ENCODE data around the gene RAPGEF1. TPM values are rescaled to one million over a fixed set of nuclear protein-coding genes. Genes with fewer than 3 reads are reported as not detected.

RAPGEF1 gene
- total RNA-seq, 1 donor from 2014 or later: 144 TPM

DNA sequence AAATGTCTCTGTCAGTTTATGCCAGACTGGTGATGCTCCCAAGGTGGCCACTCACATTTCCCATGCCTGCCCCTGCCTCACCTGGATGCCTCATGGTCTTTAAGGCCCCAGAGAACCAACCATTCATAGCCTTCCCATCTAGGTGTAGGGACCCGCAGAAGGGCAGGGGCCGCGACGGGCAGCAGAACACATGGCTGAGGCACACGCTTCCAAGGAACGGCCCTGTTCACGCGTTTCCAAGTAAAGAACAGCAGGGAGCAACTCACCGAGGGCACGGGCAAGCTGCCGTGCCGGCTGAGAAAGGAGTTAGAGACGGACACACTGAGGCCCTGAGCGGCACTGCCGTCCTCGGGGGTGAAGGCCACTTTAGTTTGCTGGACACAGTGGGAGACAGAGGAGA is 121.1 kb downstream of the RAPGEF1 start:
- Histone ChIP-seq H3K27ac (no peak overlapping the region), H3K4me1 (peaks cover 10% of the 10 kb centered on the region)

DNA sequence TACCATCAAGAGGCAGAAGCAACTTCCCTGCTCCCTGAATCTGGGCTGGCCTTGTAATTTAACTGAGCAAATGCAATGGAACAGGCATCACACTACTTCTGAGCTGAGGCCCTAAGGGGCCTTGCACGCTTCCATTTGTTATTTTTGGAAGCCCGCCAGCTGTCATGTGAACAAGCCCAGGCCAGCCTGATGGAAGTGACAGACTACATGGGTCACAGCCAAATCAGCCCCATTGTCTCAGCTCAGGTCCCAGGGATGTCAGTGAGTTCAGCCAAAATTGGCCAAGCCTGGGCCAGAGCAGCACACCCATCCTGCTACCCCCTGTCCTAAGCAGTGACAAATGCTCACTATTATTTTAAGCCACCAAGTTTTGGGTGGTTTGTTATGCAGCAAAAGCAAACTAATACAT is 121.8 kb downstream of the RAPGEF1 start:
- intact Hi-C loops (cut with DNase I): no loop called here
- DNase-seq (no peak), ATAC-seq (peak; percentile 26)
- no peak overlapping the region for H3K4me3 ChIP-seq
- no peaks in the 10 kb centered on the region for H3K27me3 ChIP-seq
- H3K4me1 ChIP-seq: peaks cover 6% of the 10 kb centered on the region
- no peak for TF ChIP-seq CTCF (IDR thresholded peaks at IDR 0.05)
- H3K36me3 ChIP-seq: peaks cover 97% of the 10 kb centered on the region
- no peak overlapping the region for H3K27ac ChIP-seq
- no peaks in the 10 kb centered on the region for H3K9me3 ChIP-seq

More for the DNA sequence above, 121.1 kb downstream of the RAPGEF1 start:
- H3K36me3 ChIP-seq: peaks cover 96% of the 10 kb centered on the region
- H3K4me3 ChIP-seq: no peak overlapping the region
- no peak for ATAC-seq
- no peak for TF ChIP-seq CTCF (IDR thresholded peaks at IDR 0.05)
- H3K27me3 ChIP-seq: no peaks in the 10 kb centered on the region
- no peaks in the 10 kb centered on the region for H3K9me3 ChIP-seq
- intact Hi-C loops (cut with DNase I): no loop called here
- DNase-seq: no peak

DNA sequence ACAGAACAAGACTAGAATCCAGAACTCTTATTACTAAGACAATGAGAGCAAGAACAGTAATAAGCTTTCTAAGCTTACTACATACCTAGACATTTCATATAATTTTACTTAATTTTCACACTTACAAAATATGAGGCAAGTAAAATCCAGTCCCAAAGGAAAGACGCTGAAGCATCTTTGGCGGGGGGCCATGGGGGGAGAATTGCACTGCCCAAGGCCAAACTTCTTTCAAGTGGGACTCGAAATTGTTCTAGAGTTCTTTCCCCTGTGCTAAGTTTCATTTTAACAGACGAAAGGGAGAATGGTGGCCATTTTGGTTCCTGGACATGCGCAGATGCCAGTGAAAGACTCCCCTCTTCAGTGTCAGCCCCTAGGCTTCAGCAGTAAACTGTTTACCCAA is 122.3 kb downstream of the RAPGEF1 start:
- DNase-seq (no peak), ATAC-seq (no peak)
- H3K4me3 ChIP-seq: no peak overlapping the region
- no peak overlapping the region for H3K27ac ChIP-seq
- H3K9me3 ChIP-seq: no peaks in the 10 kb centered on the region
- H3K36me3 ChIP-seq: peaks cover 98% of the 10 kb centered on the region
- no peaks in the 10 kb centered on the region for H3K27me3 ChIP-seq
- intact Hi-C loops (cut with DNase I): no loop called here
- TF ChIP-seq CTCF (IDR thresholded peaks at IDR 0.05): no peak
- peaks cover 6% of the 10 kb centered on the region for H3K4me1 ChIP-seq

- no peaks in the 10 kb centered on the region for H3K27me3 ChIP-seq
- intact Hi-C loops (cut with DNase I): no loop called here
These were observed 122.8 kb downstream of the RAPGEF1 start for GRCh38 chr9:131616983-131617604.

GRCh38 chr9:131614340-131614915 is 125.4 kb downstream of the RAPGEF1 start:
- Histone ChIP-seq H3K36me3 (peaks cover 83% of the 10 kb centered on the region), H3K27ac (no peak overlapping the region), H3K4me1 (peaks cover 14% of the 10 kb centered on the region), H3K4me3 (no peak overlapping the region), H3K9me3 (no peaks in the 10 kb centered on the region), H3K27me3 (no peaks in the 10 kb centered on the region)
- no peak for TF ChIP-seq CTCF (IDR thresholded peaks at IDR 0.05)
- no peak for DNase-seq
- intact Hi-C loops (cut with DNase I): no loop called here
- no peak for ATAC-seq

More at GRCh38 chr9:131616983-131617604, 122.8 kb downstream of the RAPGEF1 start:
- ATAC-seq (no peak), DNase-seq (no peak)
- Histone ChIP-seq H3K4me3 (no peak overlapping the region), H3K36me3 (peaks cover 98% of the 10 kb centered on the region), H3K9me3 (no peaks in the 10 kb centered on the region), H3K4me1 (peaks cover 6% of the 10 kb centered on the region), H3K27ac (no peak overlapping the region)
- no peak for TF ChIP-seq CTCF (IDR thresholded peaks at IDR 0.05)

Data from upper lobe of right lung (tissue), 1 donor.